ENCODE data around the gene ERF. TPM values are rescaled to one million over a fixed set of nuclear protein-coding genes. Genes with fewer than 3 reads are reported as not detected.

Gene ERF
- total and polyA plus RNA-seq, 2 donors (not counting 3 experiments of a cell fraction or from before 2014, with no cell fraction given): 102 to 117 TPM

- dilution Hi-C loops (cut with MboI; ENCODE audit: extremely low pct_ligation_motif_present, low sequenced_read_pairs): no loop called here
- CTCF ChIA-PET: no interaction called here
Observed at GRCh38 chr19:42272989-42273406, 18.1 kb upstream of the ERF start.

More at GRCh38 chr19:42272989-42273406, 18.1 kb upstream of the ERF start:
- H3K9me1 ChIP-seq (replicated peaks; ENCODE audit: control insufficient read depth, extremely low read depth, insufficient read depth, low read length): no peaks in the 10 kb centered on the region
- no peak overlapping the region for H3K9ac ChIP-seq (replicated peaks; ENCODE audit: extremely low read depth, insufficient read depth, low read length)
- no peak overlapping the region for H3K4me3 ChIP-seq (replicated peaks in 1 of 3; ENCODE audit: insufficient read depth in 1 of 3, low read depth in 1 of 3, low read length in 3 of 3)
- no peak for TF ChIP-seq POLR2AphosphoS5 (IDR thresholded peaks at IDR 0.05; ENCODE audit: insufficient read depth, low read depth, low read length)
- no peak for TF ChIP-seq POLR2A (IDR thresholded peaks at IDR 0.05; ENCODE audit: low read depth, low read length)
- TF ChIP-seq CTCF (IDR thresholded peaks at IDR 0.05; ENCODE audit: extremely low read depth in 1 of 2, insufficient read depth in 1 of 2, low read depth in 1 of 2, low read length in 2 of 2): no peak
- no peak for TF ChIP-seq FOS (IDR thresholded peaks at IDR 0.05; ENCODE audit: borderline replicate concordance, insufficient read depth, low read length)
- TF ChIP-seq MAX (IDR thresholded peaks at IDR 0.05; ENCODE audit: insufficient read depth, insufficient read length): no peak
- TF ChIP-seq EZH2 (IDR thresholded peaks at IDR 0.05; ENCODE audit: borderline replicate concordance, low read depth, low read length, severe bottlenecking): no peak
- no peak for TF ChIP-seq GATA2 (IDR thresholded peaks at IDR 0.05; ENCODE audit: insufficient read depth, insufficient read length, low read depth, low read length)
- TF ChIP-seq MYC (IDR thresholded peaks at IDR 0.05; ENCODE audit: low read depth, low read length): no peak
- no peak for TF ChIP-seq JUN (IDR thresholded peaks at IDR 0.05; ENCODE audit: borderline replicate concordance, insufficient read depth, insufficient read length, low read depth)
- H4K20me1 ChIP-seq (replicated peaks; ENCODE audit: control insufficient read depth, extremely low read depth, insufficient read depth, low read length): no peaks in the 10 kb centered on the region
- peaks cover 12 to 28% of the 10 kb centered on the region in 2 experiments for H3K36me3 ChIP-seq (ENCODE audit: control insufficient read depth in 2 of 2, extremely low read depth in 1 of 2, insufficient read depth in 2 of 2, low read length in 2 of 2)
- no peak overlapping the region for H2AFZ ChIP-seq (ENCODE audit: low read depth, low read length)
- POLR2A ChIA-PET: no interaction called here
- DNase-seq (ENCODE audit: low read depth, low spot score): no peak
- no peak overlapping the region for H3K4me2 ChIP-seq (ENCODE audit: insufficient read depth, low read length)
- FAIRE-seq: no peak
- no TSS peak for BruUV-seq (replicated peaks)
- H3K9me3 ChIP-seq (replicated peaks; ENCODE audit: control insufficient read depth, insufficient read depth, low read length): no peaks in the 10 kb centered on the region
- H3K79me2 ChIP-seq (ENCODE audit: control insufficient read depth, insufficient read depth, low read length): peaks cover 44% of the 10 kb centered on the region
- intact Hi-C loops (cut with micrococcal nuclease): no loop called here
- H3K4me1 ChIP-seq (ENCODE audit: control insufficient read depth, extremely low read depth, insufficient read depth, low read length): peaks cover 28% of the 10 kb centered on the region
- H3K27ac ChIP-seq (ENCODE audit: insufficient read depth, low read depth, low read length): no peak overlapping the region
- H3K27me3 ChIP-seq (ENCODE audit: control insufficient read depth in 2 of 2, insufficient read depth in 2 of 2, low read length in 2 of 2): no peaks in the 10 kb centered on the region
